ENCODE results near the gene ZNRF4.
"Not testable (repeated sequence)": the region's sequence is repeated elsewhere in the genome, so short reads cannot be mapped to it uniquely, and the experiment has no call there.

Gene ZNRF4

DNA sequence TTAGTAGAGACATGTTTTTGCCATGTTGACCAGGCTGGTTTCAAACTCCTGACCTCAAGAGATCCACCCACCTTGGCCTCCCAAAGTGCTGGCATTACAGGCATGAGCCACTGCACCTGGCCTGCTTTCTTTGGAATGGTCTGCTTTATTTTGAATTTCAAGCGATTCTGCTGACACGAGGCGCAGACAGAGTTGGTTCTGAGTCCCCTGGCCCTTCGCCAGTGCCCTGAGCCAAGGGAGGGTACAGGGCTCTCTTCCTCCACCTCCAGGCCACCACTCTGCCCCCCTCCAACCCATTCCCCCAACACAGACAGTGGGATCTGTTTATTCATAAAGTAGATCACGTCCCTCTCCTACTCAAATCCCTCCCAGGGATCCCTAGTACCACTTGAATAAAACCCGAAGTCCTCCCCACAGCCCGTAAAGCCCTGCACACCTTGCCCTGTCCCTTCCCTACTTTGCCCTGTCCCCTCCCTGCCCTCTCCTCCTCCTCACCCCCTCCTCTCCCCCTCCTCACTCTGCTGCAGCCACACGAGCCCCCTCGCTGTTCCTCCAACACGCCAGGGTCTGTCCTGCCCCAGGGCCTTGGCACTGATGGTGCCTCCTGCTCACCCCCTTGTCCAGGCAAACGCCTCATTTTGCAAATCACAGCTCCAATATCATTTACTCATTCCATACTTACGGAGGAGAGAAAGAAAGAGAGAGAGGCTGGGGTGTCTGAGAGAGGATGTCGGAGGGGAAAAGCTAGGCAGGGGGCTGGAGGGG, 22.4 kb downstream of the ZNRF4 start:
- FAIRE-seq: no peak

DNA sequence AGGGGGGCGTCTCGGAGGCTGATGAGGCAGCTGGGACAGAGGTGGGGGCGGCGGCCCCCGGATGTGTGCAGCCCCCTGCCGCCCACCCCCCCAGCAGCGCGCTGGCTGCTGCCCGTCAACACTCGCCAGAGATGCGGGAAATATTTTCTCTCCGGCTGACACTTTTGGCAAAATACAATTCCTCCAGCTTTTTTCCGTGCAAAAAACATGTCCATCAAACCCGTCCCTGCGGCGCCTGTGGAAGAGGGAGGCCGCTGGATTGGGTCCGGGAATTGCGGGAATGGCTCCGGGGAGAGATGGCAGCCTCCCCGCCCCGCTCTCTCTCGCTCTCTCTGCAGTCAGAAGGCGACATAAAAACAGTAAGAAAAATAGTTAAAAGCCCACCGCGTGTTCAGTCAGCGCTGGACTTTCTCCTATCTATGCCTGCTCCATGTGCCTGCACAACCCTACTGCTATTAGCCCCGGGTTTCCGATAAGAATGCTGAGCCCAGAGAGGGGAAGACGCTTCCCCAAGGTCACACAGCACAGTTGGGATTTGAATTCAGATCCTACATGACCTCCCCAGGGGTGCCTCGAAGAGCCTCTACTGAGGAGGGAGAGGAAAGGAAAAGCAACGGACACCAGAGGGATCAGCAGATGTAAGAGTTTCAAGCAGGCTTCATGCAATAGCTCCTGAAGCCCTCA, 23.2 kb downstream of the ZNRF4 start:
- FAIRE-seq: no peak

DNA sequence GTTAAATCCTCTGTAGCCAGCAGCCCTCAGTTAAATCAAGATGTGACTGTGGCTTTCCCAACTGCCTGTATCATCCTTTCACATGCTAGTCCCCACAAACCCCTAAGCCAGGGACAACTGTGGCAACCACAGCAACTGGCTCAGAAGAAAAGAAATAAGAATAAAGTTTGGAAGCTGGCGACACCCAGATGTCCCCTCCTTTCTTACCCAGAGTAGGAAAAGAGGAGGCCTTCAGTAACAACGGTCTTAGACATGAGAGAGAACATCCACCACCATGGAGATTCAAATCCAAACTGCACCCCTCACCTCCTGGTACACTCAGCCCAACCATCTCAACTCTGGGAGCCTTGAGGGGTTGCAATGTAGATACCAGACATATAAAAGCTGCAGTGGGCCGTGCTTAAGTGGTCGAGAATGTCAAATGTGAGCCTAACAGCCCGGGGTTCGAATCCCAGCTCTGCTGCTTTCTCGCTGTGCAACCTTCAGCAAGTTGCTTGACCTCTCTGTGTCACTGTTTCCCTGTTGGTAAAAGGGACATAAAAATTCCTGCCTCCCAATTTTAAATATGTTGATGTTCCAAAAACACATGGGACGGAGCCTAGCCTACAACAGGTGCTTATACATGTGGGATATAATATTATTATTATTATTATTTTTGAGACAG, 23.8 kb downstream of the ZNRF4 start:
- no peak for FAIRE-seq

DNA sequence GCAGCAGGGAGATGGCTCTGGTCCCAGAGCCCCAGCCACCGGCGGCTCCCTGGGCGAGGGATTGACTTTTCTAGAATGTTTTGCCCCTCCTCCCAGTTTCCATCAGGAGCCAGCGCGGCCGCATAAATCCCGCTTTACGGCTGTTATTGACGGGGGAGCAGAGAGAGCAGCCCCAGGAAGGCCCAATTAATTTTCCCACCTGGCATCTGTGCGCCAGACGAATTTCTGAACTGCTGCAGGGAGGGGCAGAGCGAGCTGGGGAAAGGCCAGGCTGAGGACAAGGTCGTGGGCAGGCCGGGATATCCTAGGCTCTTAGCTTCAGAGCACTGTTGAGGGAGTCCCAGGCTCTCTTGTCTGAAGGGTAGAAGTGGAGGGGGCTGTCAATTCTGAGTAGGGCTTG, 24.7 kb downstream of the ZNRF4 start:
- no peak for FAIRE-seq

DNA sequence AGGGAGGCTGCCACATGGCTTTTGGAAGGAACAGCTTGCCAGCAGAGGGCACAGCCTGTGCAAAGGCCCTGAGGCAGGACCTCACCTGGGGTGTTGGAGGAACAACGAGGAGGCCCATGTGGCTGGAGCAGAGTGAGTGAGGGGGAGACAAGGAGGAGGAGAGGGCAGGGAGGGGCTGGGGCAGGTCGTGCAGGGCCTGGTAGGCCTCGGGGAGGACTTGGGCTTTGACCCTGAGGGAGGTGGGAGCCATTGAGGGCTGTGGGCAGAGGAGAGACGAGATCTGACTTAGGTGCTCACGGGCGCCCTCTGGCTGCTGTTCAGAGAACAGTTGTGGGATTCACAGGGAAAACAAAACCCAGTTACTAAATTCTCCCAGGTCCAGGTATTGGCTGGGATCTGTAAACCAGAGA, 25.2 kb downstream of the ZNRF4 start:
- no peak for FAIRE-seq

DNA sequence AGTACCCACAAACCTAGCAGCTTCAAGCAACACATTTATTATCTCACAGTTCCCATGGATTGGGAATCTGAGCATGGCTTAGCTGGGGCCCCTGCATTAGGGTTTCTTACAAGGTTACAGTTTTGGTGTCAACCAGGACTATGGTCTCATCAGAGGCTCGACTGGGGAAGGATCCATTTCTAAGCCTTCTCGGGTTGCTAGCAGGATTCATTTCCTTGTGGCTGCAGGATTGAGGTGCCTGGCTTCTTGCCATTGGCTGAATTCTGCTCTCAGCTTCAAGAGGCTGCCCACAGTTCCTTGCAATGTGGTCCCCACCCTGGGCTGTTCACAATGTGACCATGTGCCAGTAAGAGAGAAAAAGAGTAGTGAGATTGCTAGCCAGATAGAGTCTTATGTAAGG, 26.7 kb downstream of the ZNRF4 start:
- FAIRE-seq: no peak

DNA sequence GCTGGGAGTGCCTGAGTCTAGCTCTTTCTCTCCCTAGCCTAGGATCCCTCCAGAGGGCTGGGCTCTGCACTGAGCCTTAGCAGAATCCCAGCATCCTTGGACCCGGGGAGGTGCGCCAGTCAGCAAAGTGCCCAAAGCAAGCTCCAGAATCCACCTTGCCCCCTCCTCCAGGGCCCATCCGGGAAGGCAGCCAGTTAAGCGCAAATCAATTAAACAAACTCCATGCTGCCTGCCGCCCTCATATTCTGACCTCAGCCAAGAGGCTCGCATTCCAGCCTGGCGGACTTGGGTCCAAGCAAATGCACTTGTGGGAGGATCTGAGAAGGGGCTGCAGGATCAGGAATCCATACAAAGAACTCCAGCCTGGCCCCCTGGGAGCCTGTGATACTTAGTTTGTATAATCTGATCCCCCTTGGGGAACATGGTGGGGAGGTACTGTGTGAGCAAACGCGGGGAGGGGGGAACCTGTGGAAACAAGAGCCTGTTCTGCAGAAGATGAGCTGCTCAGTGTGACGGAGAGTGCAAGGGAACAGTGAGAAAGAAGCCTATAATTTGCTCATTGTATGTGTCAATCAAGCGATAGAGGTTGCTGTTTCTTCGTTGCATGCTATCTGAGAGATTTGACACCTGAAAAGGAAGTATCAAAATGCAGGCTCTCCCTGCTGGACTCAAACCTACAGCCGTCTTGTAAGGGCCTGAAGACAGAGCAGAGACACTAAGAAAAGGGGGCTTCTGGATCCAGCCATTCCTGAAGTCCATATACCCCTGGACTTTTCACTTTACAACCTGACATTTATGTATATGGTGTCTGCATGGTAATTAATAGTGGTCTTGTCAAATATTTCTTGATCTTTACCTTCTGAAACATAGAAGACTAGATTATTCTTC, 29.4 kb downstream of the ZNRF4 start:
- FAIRE-seq: no peak

DNA sequence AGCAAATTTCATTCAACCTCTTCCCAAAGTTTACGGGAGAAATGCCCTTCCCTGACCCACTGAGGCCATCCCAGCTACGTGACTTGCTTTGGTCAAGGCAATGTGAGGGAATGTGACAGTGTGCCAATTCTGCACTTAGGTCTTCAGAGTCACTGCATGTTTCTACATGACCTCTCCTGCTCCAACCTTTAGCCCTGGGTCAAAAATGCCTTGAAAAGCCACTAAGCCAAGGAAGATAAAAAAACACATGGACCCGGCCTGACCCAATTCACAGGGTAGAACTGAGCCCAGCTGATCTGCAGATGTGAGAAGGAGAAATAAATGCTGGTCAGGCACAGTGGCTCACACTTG, 30.0 kb downstream of the ZNRF4 start:
- FAIRE-seq: no peak

DNA sequence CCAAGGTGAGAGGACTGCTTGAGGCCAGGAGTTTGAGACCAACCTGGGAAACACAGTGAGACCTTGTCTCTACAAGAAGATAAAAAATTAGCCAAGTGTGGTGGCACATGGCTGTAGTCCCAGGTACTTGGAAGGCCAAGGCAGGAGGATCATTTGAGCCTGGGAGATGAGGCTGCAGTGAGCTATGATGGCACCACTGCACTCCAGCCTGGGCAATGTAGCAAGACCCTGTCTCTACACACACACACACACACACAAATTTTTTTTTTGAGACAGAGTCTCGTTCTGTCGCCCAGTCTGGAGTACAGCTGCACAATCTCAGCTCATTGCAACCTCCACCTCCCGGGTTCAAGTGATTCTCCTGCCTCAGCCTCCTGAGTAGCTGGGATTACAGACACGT, 30.4 kb downstream of the ZNRF4 start:
- not testable (repeated sequence) for FAIRE-seq

DNA sequence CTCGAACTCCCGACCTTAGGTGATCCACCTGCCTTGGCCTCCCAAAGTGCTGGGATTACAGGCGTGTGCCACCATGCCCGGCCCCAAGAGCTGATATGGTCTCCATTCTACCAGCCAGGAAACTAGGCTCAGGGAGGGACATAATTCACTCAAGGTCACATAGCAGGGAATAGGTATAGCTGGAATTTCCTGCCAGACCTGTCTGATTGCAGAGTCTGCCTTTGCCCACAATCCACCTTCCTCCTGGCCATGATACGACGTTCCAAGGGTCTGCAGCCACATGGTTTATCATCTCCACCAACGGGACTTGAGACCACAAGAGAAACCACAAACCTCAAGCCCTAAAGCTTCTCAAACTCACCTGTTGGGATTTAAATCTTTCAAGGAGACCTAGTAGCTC, 32.0 kb downstream of the ZNRF4 start:
- FAIRE-seq: no peak

DNA sequence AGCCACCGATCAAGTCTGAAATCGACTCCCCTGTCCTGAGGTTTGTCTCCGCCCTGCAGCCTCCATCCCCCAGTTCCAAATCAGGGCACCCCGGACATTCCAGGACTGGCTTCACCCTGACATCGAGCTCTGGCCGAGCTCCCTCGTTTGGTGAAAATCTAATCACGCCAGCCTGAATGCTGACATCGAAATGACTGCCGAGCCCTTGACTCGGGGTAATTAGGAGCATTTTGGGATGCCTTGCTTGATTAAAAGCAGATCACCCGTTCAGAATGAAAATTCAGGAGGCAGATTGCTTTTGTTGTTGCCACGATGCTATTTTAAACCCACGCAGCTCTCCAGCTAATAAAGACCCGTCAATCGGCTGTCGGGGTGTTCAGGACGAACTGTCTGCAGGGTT, 34.3 kb downstream of the ZNRF4 start:
- no peak for FAIRE-seq

DNA sequence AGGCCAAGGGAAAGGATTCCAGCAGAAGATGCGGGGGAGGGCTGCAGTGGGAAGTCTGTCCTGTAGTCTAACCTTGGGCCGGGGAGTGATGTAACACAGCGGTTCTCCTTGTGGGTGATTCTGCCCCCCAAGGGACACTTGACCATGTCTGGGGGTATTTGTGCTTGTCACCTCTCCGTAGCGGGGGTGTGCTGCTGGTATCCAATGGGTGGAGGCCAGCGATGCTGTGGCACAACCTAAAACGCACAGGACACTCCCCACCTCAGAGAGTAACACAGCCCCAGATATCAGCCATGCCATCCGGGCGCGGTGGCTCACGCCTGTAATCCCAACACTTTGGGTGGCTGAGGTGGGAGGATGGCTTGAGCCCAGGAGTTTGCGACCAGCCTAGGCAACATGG, 36.3 kb downstream of the ZNRF4 start:
- no peak for FAIRE-seq

DNA sequence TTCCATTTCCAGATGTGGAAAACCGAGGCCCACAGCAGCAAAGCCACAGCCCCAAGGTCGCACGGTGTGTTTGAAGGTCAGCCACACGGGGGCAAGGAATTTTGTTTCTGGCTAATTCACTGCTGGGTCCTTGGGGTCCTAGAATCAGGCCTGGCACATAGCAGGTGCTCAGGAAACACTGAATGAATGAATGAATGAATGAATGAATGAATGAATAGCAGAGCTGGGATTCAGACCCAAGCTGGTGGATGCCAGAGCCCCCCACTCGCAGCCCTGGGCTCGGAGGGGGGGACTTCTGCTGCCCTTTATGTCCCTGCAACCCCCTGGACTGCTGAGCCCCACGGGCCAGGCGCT, 37.0 kb downstream of the ZNRF4 start:
- no peak for FAIRE-seq

DNA sequence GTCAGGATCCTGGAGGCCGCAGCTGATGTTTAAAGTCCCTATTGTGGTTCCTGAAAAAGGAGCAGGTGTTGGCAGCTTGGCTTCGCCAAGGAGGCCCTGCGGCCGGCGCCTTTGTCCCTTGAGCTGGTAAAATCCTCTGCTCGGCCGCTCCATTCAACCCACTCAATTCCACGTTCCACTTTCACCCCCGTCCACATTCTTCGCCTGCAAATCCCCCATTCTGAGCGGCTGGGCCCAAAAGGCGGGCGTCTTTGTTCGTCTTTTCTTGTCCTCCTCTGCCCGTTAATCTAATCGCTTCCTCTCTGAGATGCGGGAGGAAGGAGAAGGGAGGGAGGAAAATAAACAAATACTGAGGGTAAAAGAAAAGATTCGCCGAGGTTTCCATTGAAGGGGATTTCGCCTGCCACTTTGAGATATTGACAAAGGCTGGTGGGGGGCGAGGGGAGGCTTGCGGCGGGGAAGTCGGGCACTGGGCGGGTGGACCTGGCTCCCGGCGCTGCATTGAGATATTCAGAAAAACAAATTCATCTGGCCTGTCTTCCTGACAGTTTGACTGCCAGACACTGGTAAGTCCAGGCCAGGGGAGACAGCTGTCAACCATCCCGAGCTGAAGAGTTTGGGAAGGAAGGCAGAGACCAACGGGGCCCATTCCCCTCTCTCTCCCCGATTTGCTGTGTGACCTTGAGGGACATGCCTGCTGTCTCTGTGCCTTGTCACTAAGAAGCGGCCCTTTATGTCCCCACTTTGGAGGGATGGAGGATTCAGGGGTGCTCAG, 37.6 kb downstream of the ZNRF4 start:
- no peak for FAIRE-seq

DNA sequence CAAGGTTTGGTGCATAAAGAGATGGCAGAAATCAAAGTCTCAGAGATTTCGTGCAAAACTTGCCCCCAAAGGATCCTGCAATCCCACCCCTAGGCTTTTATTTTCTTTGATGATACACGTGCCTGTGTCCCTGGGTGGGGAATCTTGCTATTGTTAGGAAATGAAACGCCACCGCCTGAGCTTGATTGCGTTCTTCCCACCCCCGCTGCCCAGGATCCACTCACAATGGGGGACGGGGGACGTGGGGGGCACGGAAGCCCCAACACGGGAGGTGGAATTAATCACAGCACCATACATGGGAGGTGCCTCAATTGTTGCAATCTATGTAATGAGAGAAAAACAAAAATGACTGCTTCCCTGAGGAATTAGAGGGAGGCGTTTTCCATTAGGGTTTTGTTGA, 39.6 kb downstream of the ZNRF4 start:
- no peak for FAIRE-seq

DNA sequence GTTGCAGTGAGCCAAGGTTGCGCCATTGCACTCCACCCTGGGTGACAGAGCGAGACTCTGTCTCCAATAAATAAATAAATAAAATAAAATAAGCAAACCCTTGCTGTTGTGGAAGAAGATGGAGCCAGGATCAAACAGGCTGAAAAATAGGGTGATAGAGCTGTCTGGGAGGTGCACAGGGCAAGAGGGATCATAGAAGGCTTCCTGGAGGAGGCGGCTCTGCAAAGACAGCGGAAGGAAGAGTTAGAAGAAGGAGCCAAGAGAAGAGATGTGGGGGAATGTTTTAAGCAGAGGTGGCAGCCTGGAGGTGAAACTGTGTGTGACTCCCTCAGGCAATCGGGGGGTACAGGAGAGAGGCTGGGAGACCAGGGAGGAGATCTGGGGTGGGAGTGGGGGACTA, 40.6 kb downstream of the ZNRF4 start:
- no peak for FAIRE-seq

DNA sequence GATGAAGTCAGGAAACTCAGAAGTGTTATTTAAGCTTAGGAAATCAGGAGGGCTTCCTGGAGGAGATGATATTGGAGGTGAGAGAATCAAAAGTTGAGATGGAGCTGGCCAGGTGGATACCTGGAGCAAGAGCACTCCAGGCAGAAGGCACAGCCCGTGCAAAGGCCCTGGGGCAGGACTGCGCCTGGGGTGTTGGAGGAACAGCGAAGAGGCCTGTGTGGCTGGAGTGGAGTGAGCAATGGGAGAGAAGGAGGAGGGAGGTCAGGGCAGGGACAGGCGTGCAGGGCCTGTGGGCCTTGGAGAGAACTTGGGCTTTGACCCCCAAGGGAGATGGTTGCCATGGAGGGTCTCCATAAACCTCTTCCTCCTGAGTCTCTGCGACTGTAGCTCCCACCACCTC, 42.1 kb downstream of the ZNRF4 start:
- FAIRE-seq: no peak

DNA sequence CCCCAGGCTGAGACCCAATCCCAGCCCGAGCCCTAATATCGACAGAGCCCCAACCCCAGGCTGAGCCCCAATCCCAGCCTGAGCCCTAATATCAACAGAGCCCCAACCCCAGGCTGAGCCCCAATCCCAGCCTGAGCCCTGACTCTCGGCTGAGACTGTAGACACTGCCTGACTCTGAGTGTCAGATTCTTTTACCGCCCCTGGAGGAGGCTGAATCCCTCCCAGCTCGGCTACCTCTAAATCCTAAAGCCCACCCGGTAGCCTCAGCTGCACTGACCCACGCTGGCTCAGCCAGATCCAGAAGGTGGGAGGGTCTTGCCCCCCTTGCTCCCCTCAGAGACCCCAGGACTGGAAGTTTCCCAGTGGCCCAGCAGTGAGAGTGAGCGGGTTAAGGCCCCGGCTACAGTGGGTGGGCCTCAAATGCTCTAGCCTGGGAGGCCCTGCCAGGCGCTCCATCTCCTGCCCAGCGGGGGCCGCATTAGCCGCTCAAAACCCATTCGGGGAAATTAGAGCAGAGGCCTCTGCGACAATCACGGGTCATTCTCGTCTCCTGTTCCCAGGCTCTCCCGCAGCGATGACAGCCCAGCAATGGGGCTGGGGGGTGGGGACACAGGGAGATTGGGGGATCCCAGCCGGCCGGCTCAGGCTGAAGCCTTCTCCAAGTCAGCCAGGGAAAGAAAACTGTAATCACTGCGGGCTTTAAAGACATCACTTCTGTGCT, 43.8 kb downstream of the ZNRF4 start:
- FAIRE-seq: no peak

DNA sequence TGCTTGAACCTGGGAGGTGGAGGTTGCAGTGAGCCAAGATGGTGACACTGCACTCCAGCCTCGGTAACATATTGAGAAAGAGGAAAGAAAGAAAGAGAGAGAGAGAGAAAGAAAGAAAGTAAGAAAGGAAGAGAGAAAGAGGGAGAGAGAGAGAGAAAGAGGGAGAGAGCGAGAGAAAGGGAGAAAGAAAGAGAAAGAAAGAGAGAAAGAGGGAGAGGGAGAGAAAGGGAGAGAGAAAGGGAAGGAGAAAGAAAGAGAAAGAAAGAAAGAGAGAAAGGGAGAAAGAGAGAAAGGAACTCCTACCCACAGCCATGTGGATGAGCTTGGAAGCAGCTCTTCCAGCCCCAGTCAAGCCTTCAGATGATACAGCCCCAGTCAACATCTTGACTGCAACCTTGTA, 46.7 kb downstream of the ZNRF4 start:
- FAIRE-seq: no peak

DNA sequence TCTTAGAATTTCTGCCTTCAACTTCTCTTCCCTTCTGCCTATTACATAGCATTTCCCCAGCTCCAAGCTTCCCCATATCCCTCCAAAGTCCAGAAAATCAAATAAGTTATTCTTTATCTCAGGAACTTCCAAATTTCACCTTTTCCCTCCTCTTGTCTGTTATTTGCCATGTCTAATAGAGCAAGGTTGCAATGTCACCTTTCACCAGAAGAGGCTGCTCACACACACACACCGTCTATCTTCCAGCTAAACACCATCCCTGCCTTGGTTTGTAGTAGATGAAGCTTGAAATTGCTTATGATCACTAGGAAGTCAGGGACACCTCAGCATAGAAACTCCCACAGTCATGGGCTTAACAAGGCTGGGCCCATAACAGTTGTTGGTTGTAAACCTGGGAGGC, 48.4 kb downstream of the ZNRF4 start:
- FAIRE-seq: no peak

DNA sequence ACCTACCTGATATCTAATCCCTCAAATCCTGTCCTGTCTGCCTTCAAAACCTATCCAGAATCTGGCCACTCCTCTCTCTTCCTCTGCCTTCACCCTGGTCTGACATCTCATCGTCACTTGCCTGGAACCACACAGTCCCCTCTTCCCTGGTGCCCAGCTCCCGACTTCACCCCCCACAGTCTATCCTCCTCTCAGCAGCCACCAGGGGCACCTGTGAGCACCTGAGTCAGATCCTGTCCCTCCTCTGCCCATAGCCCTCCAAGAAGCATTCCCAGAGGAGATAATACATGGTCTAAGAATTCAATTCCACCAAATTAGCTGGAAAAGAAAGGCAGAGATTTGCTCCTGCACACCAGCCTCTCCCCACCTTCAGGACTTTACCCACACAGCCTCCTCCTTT, 48.9 kb downstream of the ZNRF4 start:
- no peak for FAIRE-seq
